GM19395 (cell line): ENCODE measurements around the gene UQCC2.

Source experiments
- ATAC-seq: cut with Tn5 transposase; IDR thresholded peaks from one replicate; pipeline ENCODE4 v1.9.1; 2021; ENCODE audit warnings: mild to moderate bottlenecking, moderate library complexity; ENCODE audit not compliant: unreplicated experiment

The UQCC2 gene

DNA sequence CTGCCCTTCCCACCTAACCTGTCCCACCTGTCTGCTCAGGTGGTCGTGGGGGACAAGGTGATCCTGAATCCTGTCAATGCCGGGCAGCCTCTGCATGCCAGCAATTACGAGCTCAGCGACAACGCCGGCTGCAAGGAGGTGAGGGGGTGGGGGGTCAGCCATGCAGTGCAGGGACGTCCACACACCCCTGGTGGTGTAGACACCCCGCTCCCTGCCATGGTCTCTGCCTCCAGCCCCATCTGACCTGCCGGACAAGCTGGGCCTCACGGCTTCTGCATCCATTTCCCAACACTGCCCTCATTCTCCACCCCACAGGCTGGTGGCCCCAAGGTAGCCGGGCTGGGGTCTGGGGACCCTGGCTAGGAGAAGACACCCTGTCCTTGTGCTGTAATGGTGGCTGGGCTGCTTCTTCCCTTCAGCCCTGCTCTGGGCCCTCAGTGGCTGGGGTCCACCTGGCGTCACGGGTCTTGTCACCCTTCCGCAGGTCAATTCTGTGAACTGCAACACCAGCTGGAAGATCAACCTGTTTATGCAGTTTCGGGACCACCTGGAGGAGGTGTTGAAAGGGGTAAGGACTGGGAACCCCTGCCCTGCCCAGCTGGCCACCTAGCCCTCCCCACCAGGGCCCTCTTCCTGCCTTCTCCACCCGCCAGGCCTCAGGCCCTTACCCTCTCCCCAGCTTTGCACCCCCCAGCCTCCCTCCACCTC lies 52.4 kb downstream of the UQCC2 start:
- no peak for ATAC-seq

DNA sequence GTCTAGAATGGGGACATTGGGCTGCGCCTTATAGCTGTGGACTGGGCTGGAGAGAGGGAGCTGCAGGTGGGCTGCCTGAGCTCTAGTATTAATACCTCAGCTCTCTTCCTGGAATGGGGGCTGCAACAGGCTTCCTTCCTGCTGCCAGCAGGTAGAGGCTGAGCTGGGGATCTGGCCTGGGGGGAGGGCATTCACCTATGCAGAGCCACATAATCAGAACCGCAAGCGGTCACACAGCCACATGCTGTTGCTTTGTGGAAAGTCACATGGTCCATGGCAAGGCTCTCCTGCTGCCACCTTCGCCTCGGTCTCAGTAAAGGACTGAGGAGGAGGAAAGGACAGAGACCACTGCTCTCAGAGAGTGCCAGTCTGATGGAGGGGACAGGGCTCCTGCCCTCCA lies 54.7 kb downstream of the UQCC2 start:
- no peak for ATAC-seq

- ATAC-seq = no peak
Observed at GRCh38 chr6:33654831-33655554, 56.5 kb downstream of the UQCC2 start.

DNA sequence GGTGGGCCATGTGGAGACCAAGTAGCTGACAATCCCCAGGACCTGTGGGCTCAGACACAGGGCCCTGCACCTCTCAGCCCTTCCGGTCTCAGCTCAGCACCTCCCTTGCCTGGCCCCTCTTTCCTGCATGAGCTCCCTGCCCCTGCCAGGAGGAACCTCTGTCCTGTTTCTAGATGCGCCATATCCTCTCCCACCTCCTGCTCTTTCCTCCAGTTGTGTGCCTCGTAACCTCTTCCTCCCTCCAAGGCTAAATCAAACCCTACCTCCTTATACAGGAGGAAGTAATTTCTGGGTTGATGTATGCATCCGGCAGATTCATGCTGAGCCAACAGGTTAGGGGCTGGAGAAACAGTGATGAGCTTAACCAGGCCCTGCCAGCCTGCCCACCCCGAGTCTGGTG lies 59.5 kb downstream of the UQCC2 start:
- ATAC-seq = no peak

DNA sequence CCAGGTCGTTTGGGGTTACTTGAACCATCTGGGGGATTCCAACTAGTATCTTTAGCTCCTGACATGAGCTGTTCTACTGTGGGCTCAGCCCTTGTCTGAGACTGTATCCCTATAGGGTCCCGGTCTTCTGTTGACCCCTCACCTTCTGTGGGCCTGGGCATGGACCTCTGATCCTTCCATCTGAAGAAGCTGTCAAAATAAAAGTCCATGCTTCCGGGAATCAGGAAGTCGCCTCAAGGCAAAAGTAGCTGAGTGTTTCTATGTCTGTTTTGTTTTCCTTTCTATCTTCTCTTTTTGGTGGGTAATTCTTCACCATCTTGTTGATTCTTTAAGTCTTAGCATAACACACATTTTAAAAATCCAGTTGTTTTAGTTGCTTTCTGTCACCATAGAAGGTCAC lies 60.1 kb downstream of the UQCC2 start:
- ATAC-seq = no peak
